Kidney (tissue), 14 donors: ENCODE data around the gene PRKD1. TPM values are rescaled to one million over a fixed set of nuclear protein-coding genes. Genes with fewer than 3 reads are reported as not detected.

Experiments
- DNase-seq, 5 donors: peaks; one replicate each; pipeline ENCODE4 v3.0.0-alpha.2; 2013 to 2020
- FAIRE-seq: peaks from 2 replicates; lab custom pipeline; 2012; peaks lifted over from hg19 to GRCh38; lab: Jason Lieb, UNC
- H3K27ac ChIP-seq, 2 donors: one replicate each; pipeline ENCODE4 v1.7.0; 2013; ENCODE audit warnings: low read depth in 2 of 2, low read length in 2 of 2, inconsistent platforms in 1 of 2
- H3K27me3 ChIP-seq: one replicate; pipeline ENCODE4 v1.7.1; 2013; ENCODE audit warnings: low read length, inconsistent platforms; ENCODE audit not compliant: control insufficient read depth, insufficient read depth
- H3K36me3 ChIP-seq, 3 donors: one replicate each; pipeline versions ENCODE4 v1.7.0 to v1.7.1; 2013; ENCODE audit warnings: low read length in 3 of 3, control low read depth in 1 of 3, inconsistent platforms in 1 of 3; ENCODE audit not compliant: insufficient read depth in 3 of 3, control insufficient read depth in 2 of 3
- H3K4me1 ChIP-seq, 3 donors: one replicate each; pipeline versions ENCODE4 v1.7.0 to v1.7.1; 2013; ENCODE audit warnings: low read length in 3 of 3, inconsistent platforms in 1 of 3, low read depth in 1 of 3; ENCODE audit not compliant: control insufficient read depth in 2 of 3, insufficient read depth in 2 of 3
- H3K4me3 ChIP-seq, 3 donors: one replicate each; pipeline versions ENCODE4 v1.7.0 to v1.8.1; 2013; ENCODE audit warnings: low read length in 3 of 3, control low read depth in 1 of 3, inconsistent platforms in 1 of 3
- H3K9ac ChIP-seq, 3 donors: one replicate each; pipeline versions ENCODE4 v1.7.0 to v1.7.1; 2013; ENCODE audit warnings: low read length in 3 of 3, control low read depth in 1 of 3, inconsistent platforms in 1 of 3
- H3K9me3 ChIP-seq, 3 donors: one replicate each; pipeline versions ENCODE4 v1.7.0 to v1.7.1; 2013; ENCODE audit warnings: low read length in 3 of 3, control low read depth in 1 of 3, inconsistent platforms in 1 of 3; ENCODE audit not compliant: control insufficient read depth in 2 of 3, insufficient read depth in 1 of 3
- intact Hi-C: fragments of 100-400 bp; cut with DNase I; formaldehyde crosslinking; loops from one replicate; pipeline ENCODE4 v1.11.1; 2022
- polyA plus RNA-seq: library from polyadenylated mRNA; stranded (reverse); fragments of 350-450 nt; fragmentation: Illumina TruSeq; extraction: RNeasy Lipid Tissue Mini Kit (QIAGEN cat#74804); gene quantifications from one replicate; pipeline ENCODE4 v1.2.3, GENCODE V29; 2014; ENCODE audit warnings: low read depth, low replicate concordance; ENCODE audit not compliant: insufficient read depth
- total RNA-seq: library from RNA; stranded (reverse); fragmentation: NEBNext Ultra II Directional; extraction: Animal tissue kit (Norgen Biotek cat#: 25700); gene quantifications from one replicate; pipeline ENCODE4 v1.2.1, GENCODE V29; 2021
- TF ChIP-seq, protein P1 (sequence below): IDR thresholded peaks from 3 replicates; pipeline ENCODE4 v1.5.1; 2012; ENCODE audit warnings: mild to moderate bottlenecking, moderate library complexity, borderline replicate concordance; ENCODE audit not compliant: insufficient read depth; ENCODE audit errors: extremely low read depth
- donor health status: control.
- donor health status: control.
- donor health status: control.
- donor health status: control.
- donor health status: control.
- donor health status: DM: yes; HTN: yes; CAD: no.
- donor health status: Normal renal cell carcinoma (clear cell type).

Gene PRKD1
- total and polyA plus RNA-seq, 2 donors from 2014 or later = 14.0 to 45.1 TPM

DNA sequence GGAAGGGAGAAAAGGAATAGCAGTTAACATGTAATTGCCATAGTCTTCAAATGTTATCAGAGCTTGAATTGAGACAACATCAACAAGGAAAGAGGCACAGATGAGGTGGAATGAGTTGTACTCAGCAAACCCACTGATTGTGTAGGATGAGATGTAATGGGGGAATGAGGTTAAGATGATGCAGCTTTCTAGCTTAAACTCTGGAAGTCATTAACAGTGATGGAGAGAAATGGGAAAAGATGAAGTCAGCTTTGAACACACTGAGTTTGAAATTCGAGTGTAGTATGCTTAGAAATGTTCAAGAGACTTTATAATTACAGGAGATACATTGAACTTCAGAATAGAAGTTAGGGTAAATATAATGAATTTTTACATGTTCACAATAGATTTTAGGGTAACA lies 106.9 kb downstream of the PRKD1 start:
- Histone ChIP-seq H3K27ac (no peak overlapping the region), H3K27me3 (no peaks in the 10 kb centered on the region), H3K36me3 (no peaks in the 10 kb centered on the region), H3K9ac (no peak overlapping the region), H3K4me1 (peaks cover 0 to 16% (median 10%) of the 10 kb centered on the region in 3 donors), H3K9me3 (no peaks in the 10 kb centered on the region), H3K4me3 (no peak overlapping the region)
- TF ChIP-seq, protein P1, sequence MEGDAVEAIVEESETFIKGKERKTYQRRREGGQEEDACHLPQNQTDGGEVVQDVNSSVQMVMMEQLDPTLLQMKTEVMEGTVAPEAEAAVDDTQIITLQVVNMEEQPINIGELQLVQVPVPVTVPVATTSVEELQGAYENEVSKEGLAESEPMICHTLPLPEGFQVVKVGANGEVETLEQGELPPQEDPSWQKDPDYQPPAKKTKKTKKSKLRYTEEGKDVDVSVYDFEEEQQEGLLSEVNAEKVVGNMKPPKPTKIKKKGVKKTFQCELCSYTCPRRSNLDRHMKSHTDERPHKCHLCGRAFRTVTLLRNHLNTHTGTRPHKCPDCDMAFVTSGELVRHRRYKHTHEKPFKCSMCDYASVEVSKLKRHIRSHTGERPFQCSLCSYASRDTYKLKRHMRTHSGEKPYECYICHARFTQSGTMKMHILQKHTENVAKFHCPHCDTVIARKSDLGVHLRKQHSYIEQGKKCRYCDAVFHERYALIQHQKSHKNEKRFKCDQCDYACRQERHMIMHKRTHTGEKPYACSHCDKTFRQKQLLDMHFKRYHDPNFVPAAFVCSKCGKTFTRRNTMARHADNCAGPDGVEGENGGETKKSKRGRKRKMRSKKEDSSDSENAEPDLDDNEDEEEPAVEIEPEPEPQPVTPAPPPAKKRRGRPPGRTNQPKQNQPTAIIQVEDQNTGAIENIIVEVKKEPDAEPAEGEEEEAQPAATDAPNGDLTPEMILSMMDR = no peak
- FAIRE-seq (no peak), DNase-seq (no peak)
- intact Hi-C loops = no loop called here

DNA sequence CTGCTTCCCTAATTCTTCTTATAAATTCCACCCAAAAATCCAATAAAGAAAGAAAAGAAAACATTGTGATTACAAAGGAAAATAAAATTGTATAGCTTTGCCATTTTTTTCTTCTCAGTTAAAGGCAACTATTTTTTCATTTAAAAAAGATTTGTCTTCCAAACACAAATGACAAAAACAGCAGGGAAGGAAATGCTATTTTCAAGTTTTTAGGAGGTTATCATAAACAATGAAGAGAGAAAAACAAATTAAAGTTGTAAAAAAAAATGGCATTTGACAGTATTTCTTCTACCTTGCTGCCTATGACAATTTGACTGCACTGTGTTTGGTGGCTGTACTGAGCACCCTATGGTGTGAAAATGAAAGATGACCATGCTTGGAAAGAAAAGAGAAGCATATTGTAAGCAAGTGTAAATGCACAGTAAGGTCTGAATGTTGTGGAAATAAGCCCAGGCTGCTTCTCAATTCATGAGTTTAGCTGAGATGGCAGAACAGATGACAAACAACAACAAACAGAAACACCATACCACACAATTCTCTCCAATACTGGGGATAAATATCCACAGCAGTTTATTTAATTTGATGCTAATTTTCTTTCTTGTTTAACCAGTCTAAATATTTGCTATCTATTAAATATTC lies 109.8 kb downstream of the PRKD1 start:
- TF ChIP-seq, protein P1 = no peak
- Histone ChIP-seq H3K27ac (no peak overlapping the region), H3K36me3 (no peaks in the 10 kb centered on the region), H3K27me3 (no peaks in the 10 kb centered on the region), H3K9ac (no peak overlapping the region), H3K9me3 (no peaks in the 10 kb centered on the region), H3K4me1 (peaks cover 0 to 12% (median 10%) of the 10 kb centered on the region in 3 donors), H3K4me3 (no peak overlapping the region)
- no peak for DNase-seq
- FAIRE-seq = no peak
- intact Hi-C loops = no loop called here

DNA sequence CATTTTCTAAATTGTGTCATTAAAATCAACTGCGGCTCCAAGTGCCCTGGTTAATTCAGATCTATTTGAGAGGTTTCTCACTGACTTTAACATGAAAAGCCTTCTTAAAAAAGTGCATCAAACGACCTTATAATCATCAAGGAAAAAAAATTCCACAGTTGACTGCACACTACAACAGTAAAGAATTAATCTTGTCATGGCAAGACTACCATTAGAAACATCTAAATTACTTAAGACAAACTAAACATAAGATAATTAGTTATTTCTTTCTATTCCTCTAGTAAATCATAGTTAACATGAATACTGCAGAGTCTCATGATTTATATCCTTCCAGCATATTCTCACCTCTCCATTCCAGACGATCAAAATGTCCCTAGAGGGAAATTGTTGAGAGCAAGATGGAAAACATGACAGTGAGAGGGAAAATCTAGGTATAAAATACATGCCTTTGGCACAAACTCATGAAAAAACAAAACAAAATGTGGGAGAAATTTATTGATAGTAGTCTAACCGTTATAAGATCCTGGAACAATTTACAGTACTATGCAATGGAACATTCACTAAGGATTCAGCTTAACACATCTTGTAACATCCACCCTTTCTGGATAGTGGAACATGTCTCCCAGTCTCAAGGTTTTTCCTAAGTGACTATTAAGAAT lies 112.5 kb downstream of the PRKD1 start:
- H3K9me3 ChIP-seq = no peaks in the 10 kb centered on the region
- H3K9ac ChIP-seq = no peak overlapping the region
- H3K27ac ChIP-seq = no peak overlapping the region
- H3K4me3 ChIP-seq = no peak overlapping the region
- no peaks in the 10 kb centered on the region for H3K27me3 ChIP-seq
- H3K36me3 ChIP-seq = no peaks in the 10 kb centered on the region
- TF ChIP-seq, protein P1 = no peak
- no peak for DNase-seq
- no peaks in the 10 kb centered on the region for H3K4me1 ChIP-seq
- intact Hi-C loops = no loop called here
- FAIRE-seq = no peak
